ENCODE data around the gene CSF2RB. TPM values are rescaled to one million over a fixed set of nuclear protein-coding genes. Genes with fewer than 3 reads are reported as not detected.

The CSF2RB gene
- total RNA-seq, 1 donor from 2014 or later: not detected

DNA sequence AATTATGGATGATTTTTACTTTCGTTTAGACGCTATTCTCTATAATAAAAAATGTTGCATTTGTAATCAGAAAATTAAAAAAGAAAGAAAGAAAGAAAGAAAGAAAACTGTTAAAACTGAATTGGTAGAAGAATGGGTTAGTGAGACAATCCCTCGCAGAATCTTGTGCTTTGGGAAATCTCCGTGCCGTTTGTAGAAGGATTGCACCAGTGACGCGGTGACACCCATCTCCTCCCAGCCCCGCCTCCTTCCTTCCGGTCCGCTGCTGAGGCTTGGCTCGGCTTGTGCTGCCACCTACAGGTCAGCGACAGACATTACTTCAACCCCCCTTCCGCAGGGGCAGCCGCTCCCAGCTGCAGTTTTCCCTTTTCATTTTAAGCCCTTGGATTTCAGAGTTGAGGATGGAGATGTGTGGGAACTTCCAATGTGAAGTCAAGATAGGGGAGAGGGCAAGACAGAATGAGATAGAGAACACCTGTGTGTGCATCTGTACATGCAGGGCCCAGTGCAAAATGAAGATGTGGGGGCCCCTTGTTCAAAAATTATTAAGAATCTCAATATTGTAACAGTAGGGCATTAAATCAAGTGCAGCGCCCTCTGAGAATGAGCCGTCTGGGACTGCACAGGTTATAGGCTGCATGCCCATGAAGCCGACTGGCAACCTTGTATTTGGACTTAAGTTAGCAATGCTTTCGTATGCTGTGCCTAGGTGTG, 64.7 kb downstream of the CSF2RB start:
- H3K9ac ChIP-seq: no peak overlapping the region
- Mint-ChIP-seq H3K9me3 (no peaks in the 10 kb centered on the region), H3K27me3 (ENCODE audit: insufficient read depth, low read depth) (peaks cover 4% of the 10 kb centered on the region)

DNA sequence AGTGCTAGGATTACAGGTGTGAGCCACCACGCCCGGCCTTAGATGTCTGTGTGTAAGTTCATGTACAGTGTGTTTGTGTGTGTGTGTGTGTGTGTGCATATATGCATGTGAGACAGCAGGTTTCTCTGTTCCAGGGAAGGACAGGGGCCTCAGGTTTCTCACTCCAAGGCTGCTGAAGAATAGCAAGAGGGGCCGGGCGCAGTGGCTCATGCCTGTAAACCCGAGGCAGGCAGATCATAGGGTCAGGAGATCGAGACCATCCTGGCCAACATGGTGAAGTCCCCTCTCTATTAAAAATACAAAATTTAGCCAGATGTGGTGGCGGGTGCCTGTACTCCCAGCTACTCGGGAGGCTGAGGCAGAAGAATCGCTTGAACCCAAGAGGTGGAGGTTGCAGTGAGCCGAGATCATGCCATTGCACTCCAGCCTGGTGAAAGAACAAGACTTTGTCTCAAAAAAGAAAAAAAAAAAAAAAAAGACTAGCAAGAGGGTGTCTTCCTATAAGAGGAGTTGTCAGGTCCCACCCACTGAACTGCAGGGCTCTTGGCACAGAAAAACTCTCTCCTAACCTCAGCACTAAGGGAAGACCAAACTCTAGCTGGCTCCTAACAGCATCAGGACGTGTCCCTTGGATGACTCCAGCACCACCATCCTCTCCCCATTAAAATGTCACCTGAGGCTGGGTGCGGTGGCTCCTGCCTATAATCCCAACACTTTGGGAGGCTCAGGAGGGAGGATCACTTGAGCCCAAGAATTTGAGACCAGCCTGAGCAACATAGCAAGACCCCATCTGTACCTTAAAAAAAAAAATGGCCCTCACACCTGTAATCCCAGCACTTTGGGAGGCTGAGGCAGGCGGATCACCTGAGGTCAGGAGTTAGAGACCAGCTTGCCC, 65.8 kb downstream of the CSF2RB start:
- H4K20me1 ChIP-seq (ENCODE audit: low read depth): no peaks in the 10 kb centered on the region
- H3K27ac Mint-ChIP-seq: no peak overlapping the region
- no peaks in the 10 kb centered on the region for H3K36me3 Mint-ChIP-seq
- H3K79me2 ChIP-seq (ENCODE audit: low read depth): no peaks in the 10 kb centered on the region
- H3K27me3 Mint-ChIP-seq (ENCODE audit: insufficient read depth, low read depth): no peaks in the 10 kb centered on the region
- H2AFZ ChIP-seq (replicated peaks): no peak overlapping the region
- H3F3A ChIP-seq (ENCODE audit: low read depth): peaks cover 11% of the 10 kb centered on the region
- TF ChIP-seq EZH2phosphoT487 (IDR thresholded peaks at IDR 0.05) (no peak), EZH2 (IDR thresholded peaks at IDR 0.05) (no peak)
- TF ChIP-seq, protein P1, sequence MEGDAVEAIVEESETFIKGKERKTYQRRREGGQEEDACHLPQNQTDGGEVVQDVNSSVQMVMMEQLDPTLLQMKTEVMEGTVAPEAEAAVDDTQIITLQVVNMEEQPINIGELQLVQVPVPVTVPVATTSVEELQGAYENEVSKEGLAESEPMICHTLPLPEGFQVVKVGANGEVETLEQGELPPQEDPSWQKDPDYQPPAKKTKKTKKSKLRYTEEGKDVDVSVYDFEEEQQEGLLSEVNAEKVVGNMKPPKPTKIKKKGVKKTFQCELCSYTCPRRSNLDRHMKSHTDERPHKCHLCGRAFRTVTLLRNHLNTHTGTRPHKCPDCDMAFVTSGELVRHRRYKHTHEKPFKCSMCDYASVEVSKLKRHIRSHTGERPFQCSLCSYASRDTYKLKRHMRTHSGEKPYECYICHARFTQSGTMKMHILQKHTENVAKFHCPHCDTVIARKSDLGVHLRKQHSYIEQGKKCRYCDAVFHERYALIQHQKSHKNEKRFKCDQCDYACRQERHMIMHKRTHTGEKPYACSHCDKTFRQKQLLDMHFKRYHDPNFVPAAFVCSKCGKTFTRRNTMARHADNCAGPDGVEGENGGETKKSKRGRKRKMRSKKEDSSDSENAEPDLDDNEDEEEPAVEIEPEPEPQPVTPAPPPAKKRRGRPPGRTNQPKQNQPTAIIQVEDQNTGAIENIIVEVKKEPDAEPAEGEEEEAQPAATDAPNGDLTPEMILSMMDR (IDR thresholded peaks at IDR 0.05): no peak
- DNase-seq (ENCODE audit: low spot score): no peak
- peaks cover 23% of the 10 kb centered on the region for H3K4me1 Mint-ChIP-seq
- H3K9me3 ChIP-seq (ENCODE audit: low read depth): no peaks in the 10 kb centered on the region
- no peaks in the 10 kb centered on the region for H3K36me3 ChIP-seq
- no peak overlapping the region for H3K27ac ChIP-seq
- H3K9me3 Mint-ChIP-seq: no peaks in the 10 kb centered on the region
- no peaks in the 10 kb centered on the region for H3K4me1 ChIP-seq
- H3K27me3 ChIP-seq: no peaks in the 10 kb centered on the region
- H3K4me3 ChIP-seq: no peak overlapping the region
- no peak overlapping the region for H3K4me3 Mint-ChIP-seq
- H3K4me2 ChIP-seq: no peak overlapping the region
- no peak overlapping the region for H3K9ac ChIP-seq

More for the DNA sequence above, 64.7 kb downstream of the CSF2RB start:
- peak; percentile 95 for DNase-seq (ENCODE audit: low spot score)
- peak overlapping the region; percentile 84 for H3K4me2 ChIP-seq
- H4K20me1 ChIP-seq (ENCODE audit: low read depth): no peaks in the 10 kb centered on the region
- no peak overlapping the region for H3K27ac Mint-ChIP-seq
- peak overlapping the region; percentile 85 for H2AFZ ChIP-seq (replicated peaks)
- H3K36me3 ChIP-seq: no peaks in the 10 kb centered on the region
- TF ChIP-seq, protein P1 (IDR thresholded peaks at IDR 0.05): peak; percentile 93
- no peak for TF ChIP-seq EZH2phosphoT487 (IDR thresholded peaks at IDR 0.05)
- no peak overlapping the region for H3K27ac ChIP-seq
- no peaks in the 10 kb centered on the region for H3K79me2 ChIP-seq (ENCODE audit: low read depth)
- peaks cover 11% of the 10 kb centered on the region for H3F3A ChIP-seq (ENCODE audit: low read depth)
- H3K4me1 Mint-ChIP-seq: peaks cover 23% of the 10 kb centered on the region
- no peaks in the 10 kb centered on the region for H3K36me3 Mint-ChIP-seq
- H3K4me3 Mint-ChIP-seq: peak overlapping the region; percentile 80
- no peaks in the 10 kb centered on the region for H3K4me1 ChIP-seq
- H3K27me3 ChIP-seq: no peaks in the 10 kb centered on the region
- H3K4me3 ChIP-seq: peak overlapping the region; percentile 50
- H3K9me3 ChIP-seq (ENCODE audit: low read depth): no peaks in the 10 kb centered on the region

DNA sequence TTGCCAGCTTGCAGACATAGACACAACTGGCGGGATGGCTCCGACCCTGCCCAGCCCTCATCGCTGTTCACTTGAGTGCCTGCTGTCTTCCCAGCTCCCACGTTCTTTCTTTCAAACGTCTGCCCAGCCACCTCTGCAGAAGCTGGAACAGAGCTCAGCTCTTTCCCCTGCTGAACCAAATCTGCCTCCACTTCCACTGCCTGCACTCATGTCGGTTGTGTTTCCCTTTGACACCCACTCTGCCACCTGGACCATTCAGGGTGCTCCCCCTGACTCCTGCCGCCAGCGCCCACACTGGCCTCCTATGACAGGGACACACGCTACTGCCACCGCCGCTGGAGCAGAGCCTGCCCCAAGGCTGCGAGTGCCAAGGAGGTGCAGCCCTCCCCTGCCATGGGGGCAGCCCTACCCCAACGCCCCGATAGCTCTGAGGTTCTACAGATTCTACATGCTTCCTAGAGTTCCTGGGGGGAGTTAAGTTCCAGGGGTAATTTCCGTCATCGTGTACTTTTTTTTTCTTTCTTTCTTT, 67.9 kb downstream of the CSF2RB start:
- no peaks in the 10 kb centered on the region for H3K27me3 ChIP-seq
- no peak overlapping the region for H3K4me3 ChIP-seq
- Mint-ChIP-seq H3K36me3 (no peaks in the 10 kb centered on the region), H3K27ac (no peak overlapping the region), H3K9me3 (peaks cover 11% of the 10 kb centered on the region), H3K4me1 (peaks cover 23% of the 10 kb centered on the region), H3K4me3 (no peak overlapping the region), H3K27me3 (ENCODE audit: insufficient read depth, low read depth) (peaks cover 4% of the 10 kb centered on the region)
- TF ChIP-seq EZH2 (IDR thresholded peaks at IDR 0.05) (no peak), EZH2phosphoT487 (IDR thresholded peaks at IDR 0.05) (no peak)
- TF ChIP-seq, protein P1 (IDR thresholded peaks at IDR 0.05): no peak
- H3K4me1 ChIP-seq: no peaks in the 10 kb centered on the region
- no peak overlapping the region for H3K27ac ChIP-seq
- H3F3A ChIP-seq (ENCODE audit: low read depth): peaks cover 11% of the 10 kb centered on the region
- no peaks in the 10 kb centered on the region for H3K36me3 ChIP-seq
- no peaks in the 10 kb centered on the region for H3K79me2 ChIP-seq (ENCODE audit: low read depth)
- no peak for DNase-seq (ENCODE audit: low spot score)
- no peak overlapping the region for H3K9ac ChIP-seq
- H4K20me1 ChIP-seq (ENCODE audit: low read depth): no peaks in the 10 kb centered on the region
- no peak overlapping the region for H3K4me2 ChIP-seq
- peaks cover 7% of the 10 kb centered on the region for H3K9me3 ChIP-seq (ENCODE audit: low read depth)
- peak overlapping the region; percentile 12 for H2AFZ ChIP-seq (replicated peaks)
